CD4-positive, alpha-beta T cell (primary cell): ENCODE measurements around the gene SPATA45. TPM values are rescaled to one million over a fixed set of nuclear protein-coding genes. Genes with fewer than 3 reads are reported as not detected.
"Not testable (repeated sequence)": the region's sequence is repeated elsewhere in the genome, so short reads cannot be mapped to it uniquely, and the experiment has no call there.

ENCODE experiments used
- ATAC-seq: fragments of 200-7000 bp; cut with Tn5 transposase; one replicate; pipeline ENCODE4 v1.10.0; 2022; ENCODE audit warnings: mild to moderate bottlenecking; ENCODE audit not compliant: poor library complexity
- CTCF ChIA-PET: fragments of 350-600 bp; sonication (Branson Sonifier 250); formaldehyde crosslinking; loops from one replicate; lab custom pipeline; 2021; ENCODE audit warnings: antibody characterized with exemption, inconsistent platforms; lab: Charles Lee
- POLR2A ChIA-PET: fragments of 350-600 bp; sonication (Branson Sonifier 250); formaldehyde crosslinking; loops from one replicate; lab custom pipeline; 2021; ENCODE audit warnings: antibody characterized with exemption, inconsistent platforms; lab: Charles Lee
- DNase-seq, 14 experiments: peaks; one replicate each; pipeline ENCODE4 v3.0.0-alpha.2; 2013 to 2020; ENCODE audit warnings: mixed read lengths in 2 of 14
- H3K27ac ChIP-seq, 2 donors: one replicate each; pipeline versions ENCODE4 v1.5.1 to v1.7.0; 2013; ENCODE audit warnings: low read length in 2 of 2, low read depth in 1 of 2, mild to moderate bottlenecking in 1 of 2
- H3K27me3 ChIP-seq, 2 experiments: 1 replicate in 1 of 2; 2 replicates in 1 of 2; pipeline versions ENCODE4 v1.6.1 to v1.7.0; 2013; ENCODE audit warnings: low read length in 2 of 2, control low read depth in 1 of 2, mild to moderate bottlenecking in 1 of 2, moderate library complexity in 1 of 2; ENCODE audit not compliant: insufficient read depth in 2 of 2, control insufficient read depth in 1 of 2
- H3K36me3 ChIP-seq: one replicate; pipeline ENCODE4 v1.6.1; 2013; ENCODE audit warnings: low read length, control low read depth; ENCODE audit not compliant: insufficient read depth
- H3K4me1 ChIP-seq: one replicate; pipeline ENCODE4 v1.6.1; 2013; ENCODE audit warnings: low read length, control low read depth; ENCODE audit not compliant: insufficient read depth
- H3K4me3 ChIP-seq: one replicate; pipeline ENCODE4 v1.5.1; 2013; ENCODE audit warnings: mild to moderate bottlenecking, low read length, moderate library complexity
- H3K9me3 ChIP-seq, 2 experiments: 1 replicate in 1 of 2; 2 replicates in 1 of 2; pipeline versions ENCODE4 v1.6.1 to v1.7.0; 2013; ENCODE audit warnings: low read length in 2 of 2, mild to moderate bottlenecking in 2 of 2, control low read depth in 1 of 2, moderate library complexity in 1 of 2; ENCODE audit not compliant: control insufficient read depth in 1 of 2, insufficient read depth in 1 of 2
- H3K27ac Mint-ChIP-seq: one replicate; pipeline ENCODE4 v1.8.0; 2020; ENCODE audit warnings: mixed read lengths
- H3K27me3 Mint-ChIP-seq: one replicate; pipeline ENCODE4 v1.8.0; 2021; ENCODE audit warnings: mixed read lengths
- H3K36me3 Mint-ChIP-seq: one replicate; pipeline ENCODE4 v1.8.0; 2021; ENCODE audit warnings: low read depth, mixed read lengths
- H3K4me1 Mint-ChIP-seq: one replicate; pipeline ENCODE4 v1.8.0; 2021; ENCODE audit warnings: low read depth, mixed read lengths
- H3K4me3 Mint-ChIP-seq: one replicate; pipeline ENCODE4 v1.8.0; 2020; ENCODE audit warnings: mild to moderate bottlenecking, mixed read lengths
- H3K9me3 Mint-ChIP-seq: one replicate; pipeline ENCODE4 v1.8.0; 2020; ENCODE audit warnings: mixed read lengths
- CTCF ChIP-seq: fragments of 200-600 bp; IDR thresholded peaks from one replicate; pipeline ENCODE4 v1.8.0; 2022; ENCODE audit warnings: antibody characterized with exemption, mild to moderate bottlenecking
- intact Hi-C, 2 experiments: fragments of 100-400 bp; cut with DNase I in 1 of 2; cut with micrococcal nuclease in 1 of 2; formaldehyde crosslinking; loops; one replicate each; pipeline versions ENCODE4 v1.15.1 to v1.9.0; 2023 to 2025; cut with DNase I, micrococcal nuclease
- total RNA-seq, 174 experiments: library from RNA in 2 of 174; stranded (reverse) in 2 of 174; gene quantifications; one replicate each; pipeline ENCODE4 v1.2.3 and lab custom pipeline; 2021 to 2026

Gene SPATA45
- total RNA-seq, 2 experiments from 2014 or later: not detected

- Histone ChIP-seq H3K4me3 (peak overlapping the region; percentile 92), H3K27ac (no peak overlapping the region), H3K9me3 (no peaks in the 10 kb centered on the region), H3K36me3 (no peaks in the 10 kb centered on the region), H3K27me3 (no peaks in the 10 kb centered on the region), H3K4me1 (peaks cover 33% of the 10 kb centered on the region)
- Mint-ChIP-seq H3K36me3 (peaks cover 34% of the 10 kb centered on the region), H3K9me3 (no peaks in the 10 kb centered on the region), H3K27me3 (no peaks in the 10 kb centered on the region), H3K4me1 (peaks cover 18% of the 10 kb centered on the region), H3K4me3 (peak overlapping the region; percentile 72), H3K27ac (no peak overlapping the region)
- ATAC-seq (no peak), DNase-seq (no peak)
- intact Hi-C loops: loop anchor here in 1 of 2 experiments (2.0 to 10.0 kb wide), 3 partner anchors 68 to 442 kb away; partner anchors contain the start of gene PACC1
- CTCF ChIA-PET: interaction anchor here (0.6 kb wide), 1 partner anchor 235 kb away, joined by 3 read pairs; no protein-coding TSS in a partner anchor
- POLR2A ChIA-PET: interaction anchor here (1.0 to 2.0 kb wide), 3 partner anchors 8 to 821 kb away, joined by 6 to 15 read pairs (median 6); partner anchors contain the start of genes DTL, INTS7, NSL1 and TATDN3
- no peak for TF ChIP-seq CTCF
These were observed 9.3 kb upstream of the SPATA45 start for GRCh38 chr1:212856755-212857154.

- no peaks in the 10 kb centered on the region for H3K9me3 Mint-ChIP-seq
- CTCF ChIA-PET: no interaction called here
- no peak for ATAC-seq
- H3K27me3 Mint-ChIP-seq: no peaks in the 10 kb centered on the region
- peaks cover 18% of the 10 kb centered on the region for H3K4me1 Mint-ChIP-seq
- no peak for TF ChIP-seq CTCF
- no peak overlapping the region for H3K4me3 Mint-ChIP-seq
- peaks cover 0 to 4% of the 10 kb centered on the region in 2 experiments for H3K9me3 ChIP-seq
- no peak overlapping the region for H3K27ac ChIP-seq
- no peak overlapping the region for H3K4me3 ChIP-seq
- H3K4me1 ChIP-seq: peaks cover 15% of the 10 kb centered on the region
- no peaks in the 10 kb centered on the region for H3K27me3 ChIP-seq
- intact Hi-C loops: loop anchor here in 1 of 2 experiments (10.0 kb wide), 1 partner anchor 439 kb away; the partner anchor contains the start of gene PACC1
- no peaks in the 10 kb centered on the region for H3K36me3 ChIP-seq
- no peak for DNase-seq
- H3K27ac Mint-ChIP-seq: no peak overlapping the region
- peaks cover 29% of the 10 kb centered on the region for H3K36me3 Mint-ChIP-seq
- POLR2A ChIA-PET: no interaction called here
These were observed 6.2 kb upstream of the SPATA45 start for GRCh38 chr1:212853658-212854057.

GRCh38 chr1:212852105-212852688 lies 4.7 kb upstream of the SPATA45 start:
- Mint-ChIP-seq H3K36me3 (peaks cover 19% of the 10 kb centered on the region), H3K4me3 (no peak overlapping the region), H3K4me1 (peaks cover 10% of the 10 kb centered on the region), H3K9me3 (peaks cover under 1% of the 10 kb centered on the region), H3K27ac (no peak overlapping the region), H3K27me3 (no peaks in the 10 kb centered on the region)
- peaks cover 7% of the 10 kb centered on the region for H3K4me1 ChIP-seq
- TF ChIP-seq CTCF: no peak
- peaks cover 0 to 4% of the 10 kb centered on the region in 2 experiments for H3K9me3 ChIP-seq
- POLR2A ChIA-PET: no interaction called here
- no peak for DNase-seq
- intact Hi-C loops: loop anchor here in 1 of 2 experiments (10.0 kb wide), 1 partner anchor 437 kb away; the partner anchor contains the start of gene PACC1
- no peaks in the 10 kb centered on the region for H3K36me3 ChIP-seq
- CTCF ChIA-PET: no interaction called here
- H3K27me3 ChIP-seq: no peaks in the 10 kb centered on the region
- no peak overlapping the region for H3K4me3 ChIP-seq
- ATAC-seq: no peak
- H3K27ac ChIP-seq: no peak overlapping the region

- intact Hi-C loops, H3K4me3 Mint-ChIP-seq, H3K9me3 Mint-ChIP-seq, H3K27ac Mint-ChIP-seq, DNase-seq, POLR2A ChIA-PET, H3K36me3 ChIP-seq, H3K27me3 Mint-ChIP-seq, H3K27me3 ChIP-seq, H3K4me3 ChIP-seq, H3K27ac ChIP-seq, H3K36me3 Mint-ChIP-seq, H3K9me3 ChIP-seq, H3K4me1 Mint-ChIP-seq, ATAC-seq, H3K4me1 ChIP-seq, CTCF ChIA-PET: not testable (repeated sequence)
These were observed 2.9 kb downstream of the SPATA45 start for GRCh38 chr1:212844521-212844920.
